IMR-90 (cell line): ENCODE data around the gene ATXN7L3. TPM values are rescaled to one million over a fixed set of nuclear protein-coding genes. Genes with fewer than 3 reads are reported as not detected.

Experiments
- ATAC-seq: fragments of 200-7000 bp; cut with Tn5 transposase; 2 replicates; pipeline ENCODE4 v1.9.1; 2020; ENCODE audit warnings: low read depth, mild to moderate bottlenecking, moderate library complexity
- BruUV-seq: library from RNA; stranded (reverse); fragments of 400-500 nt; replicated peaks from 2 replicates; lab custom pipeline; 2021; lab: Mats Ljungman, UMichigan
- CTCF ChIA-PET: fragments of 300-600 bp; formaldehyde crosslinking; extraction: SDS; loops from one replicate; lab custom pipeline; 2021; ENCODE audit warnings: antibody characterized with exemption; lab: Yijun Ruan, JAX
- POLR2A ChIA-PET: fragments of 300-600 bp; sonication (Branson Sonifier 250); formaldehyde crosslinking; loops from one replicate; lab custom pipeline; 2022; ENCODE audit warnings: antibody characterized with exemption; ENCODE audit not compliant: unreplicated experiment; lab: Charles Lee
- DNase-seq: peaks from one replicate; pipeline ENCODE4 v3.0.0; 2013
- H2AFZ ChIP-seq: replicated peaks from 2 replicates; pipeline ENCODE3; 2013; ENCODE audit warnings: low read length, mild to moderate bottlenecking; ENCODE audit not compliant: poor library complexity
- H2AK5ac ChIP-seq: 2 replicates; pipeline ENCODE4 v1.6.1; 2013; ENCODE audit warnings: low read depth, low read length, inconsistent platforms
- H2AK9ac ChIP-seq: replicated peaks from 2 replicates; pipeline ENCODE3; 2013; ENCODE audit warnings: mild to moderate bottlenecking, low read depth, low read length, moderate library complexity; ENCODE audit not compliant: poor library complexity
- H2BK120ac ChIP-seq: 2 replicates; pipeline ENCODE4 v1.6.1; 2013; ENCODE audit warnings: low read depth, low read length, inconsistent platforms
- H2BK15ac ChIP-seq: 3 replicates; pipeline ENCODE4 v1.6.1; 2013; ENCODE audit warnings: low read depth, low read length, inconsistent platforms
- H2BK20ac ChIP-seq: 2 replicates; pipeline ENCODE4 v1.6.1; 2013; ENCODE audit warnings: low read depth, mild to moderate bottlenecking, inconsistent platforms, low read length, moderate library complexity
- H2BK5ac ChIP-seq: 2 replicates; pipeline ENCODE4 v1.6.1; 2013; ENCODE audit warnings: mild to moderate bottlenecking, low read depth, low read length, inconsistent platforms; ENCODE audit not compliant: poor library complexity, severe bottlenecking
- H3K14ac ChIP-seq: replicated peaks from 2 replicates; pipeline ENCODE4 v1.6.1; 2013; ENCODE audit warnings: low read depth, low read length, inconsistent platforms
- H3K18ac ChIP-seq: 2 replicates; pipeline ENCODE4 v1.6.1; 2013; ENCODE audit warnings: low read depth, low read length, control low read depth
- H3K23ac ChIP-seq: 2 replicates; pipeline ENCODE4 v1.6.1; 2013; ENCODE audit warnings: low read depth, low read length, inconsistent platforms
- H3K27ac ChIP-seq: 2 replicates; pipeline ENCODE4 v1.5.1; 2013; ENCODE audit warnings: mild to moderate bottlenecking, control low read depth, low read length; ENCODE audit not compliant: insufficient read depth
- H3K27me3 ChIP-seq: 2 replicates; pipeline ENCODE4 v1.6.1; 2013; ENCODE audit warnings: low read length; ENCODE audit not compliant: control insufficient read depth, insufficient read depth
- H3K36me3 ChIP-seq: 2 replicates; pipeline ENCODE4 v1.6.1; 2013; ENCODE audit warnings: low read length, mixed read lengths; ENCODE audit not compliant: control insufficient read depth, insufficient read depth
- H3K4ac ChIP-seq: 2 replicates; pipeline ENCODE4 v1.6.1; 2013; ENCODE audit warnings: low read depth, low read length, inconsistent platforms
- H3K4me1 ChIP-seq: 2 replicates; pipeline ENCODE4 v1.6.1; 2013; ENCODE audit warnings: low read length, mixed read lengths; ENCODE audit not compliant: control insufficient read depth, insufficient read depth
- H3K4me2 ChIP-seq: 2 replicates; pipeline ENCODE4 v1.6.1; 2013; ENCODE audit warnings: low read depth, mild to moderate bottlenecking, control low read depth, low read length, moderate library complexity
- H3K4me3 ChIP-seq: 2 replicates; pipeline ENCODE4 v1.5.1; 2013; ENCODE audit warnings: low read depth, mild to moderate bottlenecking, control low read depth, low read length, moderate library complexity; ENCODE audit not compliant: insufficient read depth
- H3K56ac ChIP-seq: 2 replicates; pipeline ENCODE4 v1.6.1; 2013; ENCODE audit warnings: low read length, inconsistent platforms; ENCODE audit not compliant: insufficient read depth; ENCODE audit errors: extremely low read depth
- H3K79me1 ChIP-seq, 2 experiments: 2 replicates each; pipeline ENCODE4 v1.6.1; 2013; ENCODE audit warnings: low read length in 2 of 2, inconsistent platforms in 1 of 2, low read depth in 1 of 2
- H3K9ac ChIP-seq: 2 replicates; pipeline ENCODE4 v1.6.1; 2013; ENCODE audit warnings: low read depth, low read length, control low read depth
- H3K9me1 ChIP-seq: 2 replicates; pipeline ENCODE4 v1.6.1; 2013; ENCODE audit warnings: low read length, inconsistent platforms; ENCODE audit not compliant: insufficient read depth
- H3K9me3 ChIP-seq: 2 replicates; pipeline ENCODE4 v1.6.1; 2013; ENCODE audit warnings: low read length; ENCODE audit not compliant: control insufficient read depth, insufficient read depth
- H4K20me1 ChIP-seq: 2 replicates; pipeline ENCODE4 v1.6.1; 2013; ENCODE audit warnings: low read length, inconsistent platforms; ENCODE audit not compliant: insufficient read depth
- H4K5ac ChIP-seq: 2 replicates; pipeline ENCODE4 v1.6.1; 2013; ENCODE audit warnings: mild to moderate bottlenecking, low read depth, low read length, control low read depth
- H4K8ac ChIP-seq, 2 experiments: 2 replicates each; pipeline ENCODE4 v1.6.1; 2013; ENCODE audit warnings: low read depth in 2 of 2, low read length in 2 of 2, control low read depth in 1 of 2, inconsistent platforms in 1 of 2
- H4K91ac ChIP-seq: 2 replicates; pipeline ENCODE4 v1.6.1; 2013; ENCODE audit warnings: low read depth, low read length, inconsistent platforms; ENCODE audit not compliant: insufficient read depth
- FOS ChIP-seq: fragments of 150-350 bp; IDR thresholded peaks from 2 replicates; pipeline ENCODE4 v1.6.1; 2016; ENCODE audit warnings: low read depth, low read length
- MAFK ChIP-seq: IDR thresholded peaks from 2 replicates; pipeline ENCODE4 v1.6.1; 2012; ENCODE audit warnings: low read depth, low read length, improper control_type of control experiment
- SMC3 ChIP-seq: fragments of 150-350 bp; IDR thresholded peaks from 2 replicates; pipeline ENCODE4 v1.6.1; 2016; ENCODE audit warnings: low read depth, mild to moderate bottlenecking, antibody characterized with exemption, low read length, moderate library complexity
- WGBS, 2 experiments: methylation state at CpG; one replicate each; pipeline versions ENCODE4 v1.1.5 to v1.1.7; 2013; ENCODE audit warnings: missing lambda C conversion rate in 2 of 2; ENCODE audit not compliant: insufficient read length in 1 of 2; ENCODE audit errors: extremely low coverage in 2 of 2; 5-methylcytosine and 5-hydroxymethylcytosine counted together
- dilution Hi-C: fragments of 300-500 bp; cut with HindIII; formaldehyde crosslinking; loops from one replicate; pipeline ENCODE4 v1.14.3; 2018; ENCODE audit warnings: low sequenced_read_pairs; ENCODE audit not compliant: unreplicated experiment
- in situ Hi-C: fragments of 300-500 bp; cut with MboI; formaldehyde crosslinking; loops from 3 replicates; pipeline ENCODE4 v1.14.3; 2019; ENCODE audit warnings: low sequenced_read_pairs, inconsistent platforms, mixed read lengths
- intact Hi-C: fragments of 100-400 bp; cut with micrococcal nuclease; formaldehyde crosslinking; loops from 2 replicates; pipeline ENCODE4 v1.10.0; 2022
- polyA plus RNA-seq, 3 experiments: library from polyadenylated mRNA; depleted of rRNA; stranded (reverse); fragments of >200 nt; gene quantifications; 2 replicates each; pipeline ENCODE4 v1.2.3, GENCODE V29; 2012; ENCODE audit warnings: low replicate concordance in 1 of 3
- total RNA-seq: library from RNA; depleted of rRNA; stranded (reverse); fragments of >200 nt; gene quantifications from 2 replicates; pipeline ENCODE4 v1.2.3, GENCODE V29; 2012

The ATXN7L3 gene
- total and polyA plus RNA-seq, 2 of the 4 experiments (the other 2 are of a cell fraction), result 17.2 to 40.9 TPM

DNA sequence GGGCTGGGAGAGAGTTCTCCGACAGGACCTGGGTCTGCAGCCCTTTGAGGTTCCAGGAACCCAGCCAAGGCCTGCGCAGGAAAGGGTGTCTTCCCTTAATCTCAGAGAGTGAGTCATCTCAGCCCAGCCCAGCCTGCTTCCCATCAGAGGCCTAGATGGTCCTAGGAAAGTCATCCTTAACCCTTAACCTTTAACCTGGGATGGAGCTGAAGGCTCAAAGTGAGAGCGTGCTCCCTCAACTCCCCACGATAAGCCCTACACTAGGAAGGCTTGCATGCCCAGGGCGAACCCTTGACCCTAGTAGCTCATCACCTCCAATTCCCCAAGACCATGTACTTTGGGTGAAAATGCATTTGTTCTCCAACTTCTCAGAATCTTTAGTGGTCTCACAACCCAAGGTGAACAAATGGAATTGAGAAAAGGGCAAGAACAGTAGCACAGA is 4.8 kb upstream of the ATXN7L3 start:
- peak overlapping the region; percentile 71 for H2AK5ac ChIP-seq
- H2BK15ac ChIP-seq, result 0 out of 3 replicates have a peak overlapping the region, but pooled peaks have one; percentile 3
- no peak overlapping the region for H3K4me3 ChIP-seq
- intact Hi-C loops (loop anchor here (5.0 kb wide), 3 partner anchors 123 to 318 kb away; partner anchors contain the start of gene GRN), in situ Hi-C loops (loop anchor here (25.0 kb wide), 2 partner anchors 308 to 433 kb away; partner anchors contain the start of gene GPATCH8), dilution Hi-C loops (no loop called here)
- no peak overlapping the region for H3K56ac ChIP-seq
- H3K27ac ChIP-seq, result no peak overlapping the region
- H2BK20ac ChIP-seq, result peak overlapping the region; percentile 32; the same call in 1 of the 2 replicates
- no peak for ATAC-seq
- H4K5ac ChIP-seq, result no peak overlapping the region
- ChIA-PET POLR2A (no interaction called here), CTCF (no interaction called here)
- peak overlapping the region; percentile 41 for H3K4ac ChIP-seq
- H3K4me1 ChIP-seq, result peaks cover 19% of the 10 kb centered on the region
- peaks cover 12 to 49% of the 10 kb centered on the region in 2 experiments; a peak in 3 of 4 replicates for H3K79me1 ChIP-seq
- 0 out of 2 replicates have a peak overlapping the region, but pooled peaks have one; percentile 49 for H3K14ac ChIP-seq
- peaks cover 19% of the 10 kb centered on the region; the same call in 1 of the 2 replicates for H4K20me1 ChIP-seq
- DNase-seq, result peak; percentile 61
- H4K91ac ChIP-seq, result no peak overlapping the region
- 40% methylated on average over 1 of the region's 5 CpGs; no CpG with 5 or more reads in 1 of the 2 experiments for WGBS, 2 experiments
- TF ChIP-seq SMC3 (no peak), MAFK (no peak), FOS (peak; percentile 30; the same call in 1 of the 2 replicates)
- no peaks in the 10 kb centered on the region for H3K9me3 ChIP-seq
- no peak overlapping the region for H3K23ac ChIP-seq
- H2AFZ ChIP-seq, result peak overlapping the region; percentile 67
- H3K18ac ChIP-seq, result no peak overlapping the region
- no TSS peak for BruUV-seq
- H3K4me2 ChIP-seq, result no peak overlapping the region
- H2AK9ac ChIP-seq, result no peak overlapping the region
- H4K8ac ChIP-seq, result no peak overlapping the region
- peak overlapping the region; percentile 4 for H2BK5ac ChIP-seq
- H3K9me1 ChIP-seq, result peaks cover 26% of the 10 kb centered on the region
- H3K36me3 ChIP-seq, result peaks cover 27% of the 10 kb centered on the region
- H3K9ac ChIP-seq, result no peak overlapping the region
- no peaks in the 10 kb centered on the region for H3K27me3 ChIP-seq
- no peak overlapping the region; the same call in 1 of the 2 replicates for H2BK120ac ChIP-seq
